ENCODE measurements around the gene ELF5.

ELF5 gene

DNA sequence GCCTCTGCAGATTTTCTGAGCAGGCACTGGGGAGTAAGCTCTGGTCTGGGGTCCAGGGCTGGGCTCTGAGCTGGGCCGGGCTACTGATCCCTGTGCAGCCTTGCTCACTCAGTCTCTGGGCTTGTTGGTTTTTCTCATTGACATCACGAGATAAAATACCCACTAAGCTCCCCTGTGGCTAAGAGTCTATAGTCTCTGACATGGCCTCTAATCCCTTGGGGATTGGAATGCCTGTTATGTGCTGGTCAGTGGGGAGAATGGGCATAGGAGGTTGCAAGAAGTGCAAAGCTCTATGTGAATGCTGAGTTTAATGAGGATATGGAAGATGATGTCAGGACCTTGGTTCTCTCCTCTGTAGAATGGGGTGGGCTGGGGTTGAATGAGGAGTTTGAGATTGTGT is 23.3 kb downstream of the ELF5 start:
- no peak for DNase-seq

DNA sequence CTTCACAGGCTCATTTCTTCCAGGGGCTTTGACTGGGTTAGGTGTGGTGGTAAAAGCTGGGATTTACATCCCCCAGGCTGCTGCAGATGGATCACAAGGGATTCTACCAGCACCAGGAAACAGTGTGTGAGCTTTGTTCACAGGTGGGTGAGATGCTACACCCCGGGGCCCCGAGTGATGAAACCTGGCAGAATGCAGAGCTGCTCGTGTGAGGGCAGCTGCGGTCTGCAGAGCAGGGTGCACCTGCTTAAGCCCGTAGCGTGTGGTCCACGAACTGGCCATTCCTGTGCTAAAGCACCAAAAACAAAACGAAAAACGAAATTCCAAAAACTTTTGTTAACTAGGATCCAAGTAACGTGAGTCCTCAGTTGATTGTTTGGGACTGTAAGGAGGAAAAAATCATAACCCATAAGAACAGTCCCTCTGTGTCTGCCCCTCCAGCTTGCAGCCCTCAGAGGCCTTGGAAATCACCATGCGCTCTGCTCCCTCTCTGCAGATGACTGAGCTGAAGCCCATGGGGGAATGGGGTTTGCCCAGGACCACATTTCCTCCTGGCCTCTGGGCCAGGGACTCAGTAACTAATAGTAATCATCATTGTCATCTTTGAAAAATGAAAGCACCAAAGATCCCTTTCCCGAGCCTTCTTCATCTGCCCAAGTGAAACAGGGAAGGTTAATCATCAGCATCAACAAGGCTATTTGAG is 24.6 kb downstream of the ELF5 start:
- DNase-seq, result no peak

DNA sequence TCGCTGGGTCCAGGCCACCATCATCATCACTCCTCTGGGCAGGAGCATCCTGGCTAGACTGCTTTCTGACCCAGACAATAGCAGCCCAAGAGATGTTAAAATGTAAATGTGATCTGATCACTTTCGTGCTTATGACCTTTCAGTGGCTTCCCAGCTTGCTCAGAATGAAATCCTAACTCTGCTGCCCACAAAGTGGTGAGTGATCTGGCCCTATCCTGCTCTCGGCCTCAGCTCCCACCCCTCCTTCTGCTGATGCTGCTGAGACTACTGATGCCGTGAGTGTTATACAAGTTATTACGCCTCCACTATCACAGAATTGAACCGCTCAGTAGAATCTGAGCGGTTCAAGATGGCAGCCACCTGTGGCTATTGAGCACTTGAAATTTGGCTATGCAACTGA is 26.2 kb downstream of the ELF5 start:
- no peak for DNase-seq

DNA sequence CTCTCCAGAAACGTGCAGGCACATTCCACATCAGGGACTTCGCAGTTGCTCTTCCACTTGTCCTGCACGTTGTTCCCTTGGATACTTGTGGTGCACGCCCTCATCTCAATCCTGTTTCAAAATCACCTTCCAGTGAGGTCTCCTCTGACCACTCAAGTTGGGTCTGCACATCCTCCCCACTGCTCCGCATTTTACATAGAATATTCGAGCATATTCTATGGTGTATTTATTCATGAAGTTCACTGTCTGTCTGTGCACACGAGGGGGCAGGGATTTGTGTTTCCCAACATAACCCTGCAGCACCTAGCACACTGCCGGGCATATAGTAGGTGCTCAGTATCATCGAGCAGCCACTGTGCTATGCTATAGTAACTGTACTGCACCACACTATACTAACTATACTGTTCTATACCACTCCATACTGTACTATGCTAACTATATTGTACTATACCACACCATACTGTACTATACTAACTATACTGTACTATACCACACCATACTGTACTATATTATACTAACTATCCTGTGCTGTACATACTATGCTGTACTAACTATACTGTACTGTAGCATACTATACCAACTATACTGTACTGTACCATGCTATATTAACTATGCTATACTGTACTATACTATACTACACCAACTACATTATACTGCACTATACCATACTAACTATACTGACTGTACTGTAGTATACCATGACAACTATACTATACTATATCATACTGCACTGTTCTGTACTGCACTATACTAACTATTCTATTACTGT is 30.3 kb downstream of the ELF5 start:
- no peak for DNase-seq

DNA sequence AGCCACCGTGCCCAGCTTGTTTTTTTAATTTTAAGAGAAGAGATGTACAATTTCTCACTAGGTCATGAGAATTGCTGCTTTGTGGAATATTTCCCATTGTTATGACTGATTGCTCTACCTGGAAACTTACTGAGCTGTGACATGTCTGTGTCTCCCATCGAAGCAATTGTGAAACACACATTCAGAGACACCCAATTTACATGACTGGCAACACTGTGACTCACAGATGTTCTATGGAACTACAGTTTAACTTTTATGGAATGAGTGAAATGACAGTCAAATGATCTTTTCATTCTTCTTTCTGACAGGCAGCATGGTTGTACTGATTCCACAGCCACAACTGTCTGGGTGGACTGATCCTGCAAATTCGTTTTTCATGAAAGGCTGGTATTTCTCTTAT is 32.3 kb downstream of the ELF5 start:
- DNase-seq, result no peak

DNA sequence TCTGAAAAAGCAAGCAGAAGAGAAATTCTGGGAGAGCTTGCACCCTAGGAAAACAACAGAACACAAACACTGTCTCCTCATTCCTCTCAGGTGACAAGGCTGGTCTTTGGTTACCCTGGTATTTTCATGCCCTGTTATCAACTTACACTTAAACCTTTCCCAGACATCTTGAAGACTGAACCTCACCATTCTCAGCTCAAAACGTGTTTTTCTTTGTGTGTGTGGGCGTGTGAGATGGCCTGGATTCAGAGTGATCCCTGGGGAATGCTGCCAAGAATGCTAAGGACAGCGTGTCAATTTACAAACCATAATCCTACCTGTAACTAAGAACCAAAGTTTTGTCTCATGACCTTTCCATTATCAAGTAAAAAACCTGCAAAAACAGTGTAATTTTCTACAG is 33.3 kb downstream of the ELF5 start:
- no peak for DNase-seq

DNA sequence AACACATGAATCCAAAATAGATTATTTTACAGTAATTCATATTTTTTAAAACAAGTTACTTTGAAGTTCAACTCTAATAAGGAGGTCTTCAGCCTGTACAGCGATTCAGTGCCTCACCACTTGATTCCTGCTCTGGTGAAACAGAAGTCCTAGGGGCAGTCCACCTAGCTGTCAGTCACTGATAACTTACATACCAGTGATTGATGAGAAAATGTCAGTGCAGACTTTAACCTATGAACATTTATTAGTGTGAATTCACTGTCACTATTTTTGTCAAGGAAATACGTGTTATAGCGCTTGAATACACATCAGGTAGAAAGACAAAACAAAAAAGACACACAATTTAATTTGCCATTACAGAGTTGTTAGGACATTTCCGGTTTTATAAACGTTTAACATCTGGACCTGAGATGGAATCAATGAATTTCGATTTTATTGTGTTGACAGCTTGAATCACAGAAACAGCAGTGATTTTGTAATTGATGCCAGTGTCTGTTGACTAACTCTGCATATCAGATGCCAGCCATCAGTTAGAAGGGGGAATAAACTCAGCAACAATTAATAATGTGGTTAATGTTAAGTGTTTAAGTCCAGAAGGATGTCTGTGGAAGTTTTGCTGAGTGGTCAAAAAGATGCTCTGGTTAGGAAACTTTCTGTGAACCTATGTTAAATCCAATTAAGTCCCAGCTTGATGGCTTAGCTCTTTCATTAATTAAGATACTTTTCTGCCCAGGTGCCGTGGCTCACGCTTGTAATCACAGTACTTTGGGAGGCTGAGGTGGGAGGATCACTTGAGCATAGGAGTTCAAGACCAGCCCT is 34.5 kb downstream of the ELF5 start:
- no peak for DNase-seq

DNA sequence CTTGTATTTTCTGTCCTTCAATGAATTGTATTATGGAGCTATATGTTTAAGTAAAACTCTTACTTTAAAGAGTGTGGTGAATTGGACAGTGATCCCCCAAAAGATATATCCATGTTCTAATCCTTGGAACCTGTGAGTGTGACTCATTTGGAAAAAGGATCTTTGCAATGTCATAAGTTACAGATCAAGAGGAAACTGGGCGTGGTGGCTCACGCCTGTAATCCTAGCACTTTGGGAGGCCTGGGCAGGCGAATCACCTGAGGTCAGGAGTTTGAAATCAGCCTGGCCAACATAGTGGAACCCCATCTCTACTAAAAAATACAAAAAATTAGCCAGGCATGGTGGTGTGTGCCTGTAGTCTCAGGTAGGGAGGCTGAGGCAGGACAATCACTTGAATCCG is 36.7 kb downstream of the ELF5 start:
- no peak for DNase-seq

DNA sequence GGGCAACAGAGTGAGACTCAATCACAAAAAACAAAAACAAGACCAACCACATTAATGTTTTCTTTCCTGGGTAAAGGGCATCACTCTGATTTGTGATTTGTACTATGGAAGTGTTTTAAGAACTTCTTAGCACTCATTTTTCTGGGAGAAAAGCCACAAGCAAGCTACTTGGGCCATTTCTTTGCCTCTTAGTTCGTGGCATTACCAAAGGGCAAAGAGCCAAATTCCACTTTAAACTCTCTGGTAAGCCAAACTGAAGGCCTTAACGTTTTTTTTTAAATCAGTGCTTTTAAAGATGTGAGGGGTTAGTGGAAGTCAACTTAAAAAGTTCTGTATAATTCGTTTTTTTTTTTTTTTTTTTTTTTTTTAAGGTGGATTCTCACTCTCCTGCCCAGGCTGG is 37.9 kb downstream of the ELF5 start:
- DNase-seq, result no peak

DNA sequence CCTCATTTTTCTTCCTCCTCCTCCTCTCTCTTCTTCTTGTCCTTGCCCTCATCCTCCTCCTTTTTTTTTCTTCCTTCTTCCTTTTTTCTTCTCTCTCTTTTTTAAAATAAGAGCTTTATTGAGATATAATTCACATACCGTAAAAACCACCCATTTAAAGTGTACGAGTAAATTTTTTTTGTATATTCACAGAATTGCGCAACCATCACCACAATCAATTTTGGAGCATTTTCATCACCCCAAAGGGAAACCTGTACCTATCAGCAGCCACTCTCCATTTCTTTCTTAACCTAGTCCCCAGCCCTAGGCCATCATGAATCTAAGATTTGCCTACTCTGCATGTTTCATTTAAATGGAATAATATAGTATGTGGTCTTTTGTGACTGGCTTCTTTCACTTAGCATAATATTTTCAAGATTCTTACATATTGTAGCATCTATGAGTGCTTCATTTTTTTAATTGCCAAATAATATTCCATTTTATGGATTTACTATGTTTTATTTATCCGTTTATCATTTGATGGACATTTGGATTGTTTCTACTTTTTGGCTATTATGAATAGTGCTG is 39.9 kb downstream of the ELF5 start:
- DNase-seq, result no peak

DNA sequence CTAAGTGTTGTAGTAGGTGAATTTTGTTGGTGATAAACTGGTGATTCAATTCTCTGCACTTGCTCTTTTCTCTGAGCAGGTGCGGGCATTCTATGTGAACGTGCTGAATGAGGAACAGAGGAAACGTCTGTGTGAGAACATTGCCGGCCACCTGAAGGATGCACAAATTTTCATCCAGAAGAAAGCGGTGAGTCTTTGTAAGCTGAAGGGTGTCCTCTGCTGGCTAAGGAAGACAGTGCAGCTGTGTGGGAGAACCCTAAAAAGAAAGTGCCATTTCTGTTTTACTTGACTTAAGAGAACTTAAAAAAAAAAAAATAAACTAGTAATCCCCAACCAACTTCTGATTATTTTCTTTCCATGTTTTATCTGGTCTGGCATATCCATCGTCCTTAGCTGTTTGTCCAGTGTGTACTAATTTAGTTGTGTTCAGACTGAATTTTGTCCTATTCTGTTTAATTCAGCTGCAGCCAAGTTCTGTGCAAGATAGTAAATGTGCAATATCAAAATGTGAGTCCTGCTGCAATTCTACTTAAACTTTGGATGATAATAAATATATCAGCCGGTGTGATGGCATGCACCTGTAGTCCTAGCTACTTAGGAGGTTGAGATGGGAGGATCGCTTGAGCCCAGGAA is 45.3 kb downstream of the ELF5 start:
- DNase-seq, result no peak

DNA sequence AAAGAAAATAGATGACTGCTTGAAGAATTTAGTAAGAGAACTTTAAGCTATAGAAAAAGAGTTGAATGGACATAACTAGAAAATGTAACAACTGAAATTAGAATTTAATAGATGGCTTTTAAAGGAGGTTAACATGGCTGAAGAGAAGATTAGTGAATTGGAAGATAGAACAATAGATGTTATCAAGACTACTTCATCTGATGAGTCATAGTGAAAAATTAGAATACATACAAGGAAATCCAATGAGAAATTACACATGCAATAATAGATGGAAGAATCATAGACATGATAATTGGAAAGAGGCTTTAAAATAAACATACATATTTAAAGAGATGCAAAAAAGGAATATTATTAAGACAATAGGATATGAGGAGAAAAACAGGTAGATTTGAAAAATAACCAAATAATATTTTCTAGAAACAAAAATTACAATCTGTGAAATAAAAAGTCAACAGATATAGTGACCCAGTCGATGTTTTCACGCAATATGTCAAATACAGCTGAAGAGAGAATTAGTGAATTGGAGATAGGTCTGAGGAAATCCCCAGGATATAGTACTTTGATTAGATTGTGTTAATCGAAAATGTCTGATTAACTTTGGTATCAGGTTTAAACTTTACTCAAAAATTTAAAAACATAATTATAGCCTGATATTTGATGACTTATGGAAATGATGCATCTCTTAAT is 46.6 kb downstream of the ELF5 start:
- no peak for DNase-seq

DNA sequence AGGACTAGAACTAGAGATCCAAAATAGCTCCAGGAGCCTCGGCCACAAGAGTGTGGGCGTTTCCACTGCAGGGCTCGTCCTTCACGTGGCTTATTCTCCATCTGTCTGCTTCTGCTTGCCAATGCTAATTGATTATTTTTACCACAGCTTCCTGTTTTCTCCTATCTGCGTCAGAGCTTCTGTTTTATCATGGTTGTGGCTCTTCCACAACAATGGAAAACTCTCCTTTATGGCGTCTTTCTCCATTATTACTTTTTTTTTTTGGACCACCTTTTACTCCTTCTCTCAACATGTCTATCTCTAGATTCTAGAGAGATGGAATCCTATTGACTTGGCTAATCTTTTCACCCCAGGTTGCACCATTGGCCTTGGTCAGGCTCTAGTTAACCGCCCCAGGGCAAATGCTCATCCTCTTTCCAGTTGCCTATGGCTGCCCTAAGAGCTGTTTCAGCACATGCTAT is 49.0 kb downstream of the ELF5 start:
- DNase-seq, result no peak

DNA sequence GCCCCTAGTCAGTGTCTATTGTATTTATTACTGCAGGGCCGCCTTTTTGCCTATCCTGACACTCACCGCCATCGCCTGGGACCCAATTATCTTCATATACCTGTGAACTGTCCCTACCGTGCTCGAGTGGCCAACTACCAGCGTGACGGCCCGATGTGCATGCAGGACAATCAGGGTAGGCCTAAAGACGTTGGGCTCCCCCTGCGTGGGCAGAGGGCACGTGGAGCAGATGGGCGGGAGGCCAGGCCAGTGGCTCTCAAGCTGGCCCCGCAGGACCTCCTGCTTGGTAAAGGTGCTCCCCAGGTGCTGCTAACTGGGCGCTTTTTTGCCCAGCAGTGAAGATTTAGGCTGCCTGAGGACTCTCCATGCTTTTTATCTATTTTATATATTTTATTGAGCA is 52.4 kb downstream of the ELF5 start:
- no peak for DNase-seq

DNA sequence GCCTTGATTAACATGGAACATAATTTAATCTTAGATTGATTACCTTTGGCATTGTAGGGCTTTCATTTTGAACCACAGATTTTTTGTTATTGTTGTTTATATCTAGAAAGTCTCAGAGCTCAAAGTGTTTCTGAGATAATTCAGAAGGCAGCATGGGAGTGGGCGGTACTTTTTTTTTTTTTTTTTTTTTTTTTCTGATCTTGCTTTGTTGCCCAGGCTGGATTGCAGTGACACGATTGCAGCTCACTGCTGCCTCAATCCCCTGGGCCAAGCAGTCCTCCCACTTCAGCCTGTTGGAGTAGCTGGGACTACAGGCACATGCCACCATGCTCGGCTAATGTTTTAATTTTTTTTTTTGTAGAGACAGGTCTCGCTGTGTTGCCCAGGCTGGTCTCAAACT is 53.3 kb downstream of the ELF5 start:
- DNase-seq, result no peak

DNA sequence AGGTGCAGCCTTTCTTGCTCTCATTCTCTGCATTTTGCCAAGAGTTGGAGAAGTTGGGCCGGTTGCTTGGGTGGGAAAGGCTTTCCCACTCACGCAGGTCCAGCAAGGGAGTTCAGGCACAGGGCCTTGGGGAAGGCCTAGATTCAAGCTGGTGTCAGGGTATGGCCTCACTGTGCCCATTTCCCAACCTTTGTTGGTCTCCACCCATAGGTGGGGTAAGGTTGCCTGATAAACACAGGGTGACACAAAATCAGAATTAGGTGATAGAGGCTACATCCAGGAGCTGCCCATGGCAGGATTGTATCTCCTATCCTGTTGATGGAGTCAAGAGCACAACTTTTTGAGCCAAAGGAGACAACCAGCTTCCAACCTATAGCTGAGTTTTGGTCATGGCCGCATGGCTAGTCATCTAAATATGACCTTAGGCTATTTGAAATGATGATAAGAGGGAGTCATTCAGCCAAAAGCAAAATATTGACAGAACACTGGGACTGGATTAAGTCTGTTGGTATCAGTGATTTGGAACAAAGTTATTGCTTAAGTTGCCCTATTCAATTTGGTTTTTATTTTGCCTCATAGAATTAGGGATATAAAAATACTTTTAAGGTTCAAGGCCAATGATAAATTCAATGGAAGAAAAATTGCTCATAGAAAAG is 54.0 kb downstream of the ELF5 start:
- no peak for DNase-seq

DNA sequence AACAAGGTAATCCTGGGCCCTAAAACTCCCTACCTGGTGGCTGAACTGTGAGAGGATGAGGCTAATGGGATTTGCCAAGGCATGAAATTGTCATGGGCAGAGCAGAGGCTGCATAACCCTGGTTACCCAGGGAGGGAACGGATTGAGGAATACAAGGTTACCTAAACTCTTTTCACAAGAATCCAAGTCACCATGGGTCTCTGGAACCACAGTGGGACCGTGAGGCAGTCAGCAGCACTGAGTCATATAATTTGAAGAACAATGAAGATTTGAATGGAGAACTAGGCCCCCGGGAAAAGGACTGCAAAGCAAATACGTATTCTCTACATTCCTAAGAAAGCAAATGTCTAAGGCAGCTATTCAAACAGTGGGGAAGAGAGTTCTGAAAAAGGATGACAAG is 55.1 kb downstream of the ELF5 start:
- no peak for DNase-seq

DNA sequence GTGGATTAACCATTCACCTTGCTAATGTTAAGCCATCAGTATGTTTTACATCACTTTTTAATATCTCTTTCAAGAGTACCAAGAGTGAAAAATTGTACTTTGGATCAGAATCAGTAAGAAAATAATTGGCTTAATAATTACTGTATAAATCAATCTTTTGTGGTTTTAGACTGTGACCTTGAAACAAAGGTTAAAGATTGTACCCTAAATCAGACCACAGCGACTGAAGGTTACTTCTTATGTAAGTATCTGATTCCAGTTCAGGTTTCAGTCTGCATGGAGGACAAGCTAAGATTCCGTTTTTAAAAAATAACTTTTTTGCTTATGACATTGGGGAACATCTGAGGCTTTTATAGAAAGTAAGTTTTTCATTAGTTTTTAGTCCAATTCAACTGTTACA is 56.0 kb downstream of the ELF5 start:
- no peak for DNase-seq

DNA sequence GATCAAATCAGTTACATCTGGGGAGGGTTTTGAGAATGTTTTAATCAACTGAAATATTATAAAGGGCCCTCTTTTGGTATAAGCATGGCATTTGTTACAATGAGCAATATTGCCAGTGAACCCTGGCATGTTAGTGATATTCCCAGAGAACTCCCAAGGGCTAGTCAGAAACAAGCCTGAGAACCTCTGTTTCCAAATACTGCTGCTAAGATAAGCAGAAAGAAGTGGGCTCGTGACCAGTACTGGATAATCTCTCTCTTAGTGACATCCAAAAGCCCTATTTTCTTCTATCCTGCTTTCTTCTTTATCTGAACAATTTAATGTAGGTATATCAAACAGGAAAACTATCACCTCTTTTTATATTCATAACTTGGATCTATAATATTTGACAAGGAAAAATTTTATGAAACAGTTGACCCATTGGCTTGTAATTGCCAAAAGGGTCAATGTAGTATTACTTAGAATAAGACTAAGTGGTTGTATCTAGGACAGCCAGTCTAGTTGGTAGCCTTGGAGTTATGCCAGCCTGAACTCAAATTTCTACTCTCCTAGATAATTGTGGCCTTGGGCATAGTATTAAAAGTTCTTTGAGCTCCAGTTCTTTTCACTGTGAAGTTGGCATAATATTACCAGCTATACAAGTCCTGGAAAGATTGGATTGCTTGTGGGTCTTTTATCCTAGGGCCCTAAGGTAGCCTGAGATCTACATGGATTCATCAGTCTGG is 59.1 kb downstream of the ELF5 start:
- no peak for DNase-seq

DNA sequence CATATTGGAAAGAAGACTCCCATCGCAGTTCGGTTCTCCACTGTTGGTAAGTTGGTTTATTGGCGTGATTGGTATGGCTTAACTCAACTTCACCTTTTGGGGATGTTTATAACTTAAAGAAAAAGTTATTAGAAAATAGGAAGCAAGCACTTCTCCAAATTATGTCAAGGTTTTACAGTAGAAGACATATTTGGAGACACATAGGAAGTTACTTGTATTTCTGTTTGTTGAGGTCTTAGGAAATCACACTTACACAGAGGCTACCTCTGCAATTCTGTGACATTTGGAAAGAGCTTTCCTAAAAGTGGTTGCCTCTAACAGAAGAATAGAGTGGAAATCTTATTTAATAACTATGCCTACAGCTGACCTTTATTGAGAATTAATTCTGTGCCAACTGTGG is 62.5 kb downstream of the ELF5 start:
- DNase-seq, result no peak

DNA sequence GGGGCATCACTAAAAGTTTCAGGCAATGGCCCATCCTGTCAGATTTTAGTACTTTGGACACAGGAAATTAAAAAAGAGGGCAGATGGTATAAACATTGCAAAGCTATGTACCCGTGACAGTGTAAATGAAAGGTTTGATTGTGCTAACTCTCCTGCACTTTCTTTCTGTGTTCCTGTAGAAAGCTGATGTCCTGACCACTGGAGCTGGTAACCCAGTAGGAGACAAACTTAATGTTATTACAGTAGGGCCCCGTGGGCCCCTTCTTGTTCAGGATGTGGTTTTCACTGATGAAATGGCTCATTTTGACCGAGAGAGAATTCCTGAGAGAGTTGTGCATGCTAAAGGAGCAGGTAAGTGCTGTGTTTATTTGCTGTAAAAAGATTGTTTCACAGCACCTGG is 64.6 kb downstream of the ELF5 start:
- DNase-seq, result no peak
